Mucosa of descending colon (tissue), 3 donors: Measurements from ENCODE around the gene SIK3. TPM values are rescaled to one million over a fixed set of nuclear protein-coding genes. Genes with fewer than 3 reads are reported as not detected.
"Not testable (repeated sequence)": the region's sequence is repeated elsewhere in the genome, so short reads cannot be mapped to it uniquely, and the experiment has no call there.

ENCODE experiments used
- ATAC-seq: fragments of 200-7000 bp; cut with Tn5 transposase; one replicate; pipeline ENCODE4 v1.9.1; 2020; ENCODE audit warnings: mild to moderate bottlenecking, moderate library complexity
- DNase-seq, 3 donors: peaks; one replicate each; pipeline ENCODE4 v3.0.0-alpha.2; 2020
- H3K36me3 ChIP-seq: fragments of 200-600 bp; one replicate; pipeline ENCODE4 v1.8.0; 2021; ENCODE audit warnings: low read depth, mild to moderate bottlenecking
- H3K4me1 ChIP-seq: fragments of 200-600 bp; one replicate; pipeline ENCODE4 v1.8.0; 2021; ENCODE audit warnings: low read depth, mild to moderate bottlenecking
- H3K4me3 ChIP-seq: fragments of 200-600 bp; one replicate; pipeline ENCODE4 v1.8.0; 2021; ENCODE audit warnings: mild to moderate bottlenecking
- H3K9me3 ChIP-seq: fragments of 200-600 bp; one replicate; pipeline ENCODE4 v1.8.0; 2021; ENCODE audit warnings: mild to moderate bottlenecking
- intact Hi-C, 2 donors: fragments of 100-400 bp; cut with DNase I in 1 of 2; cut with micrococcal nuclease in 1 of 2; formaldehyde crosslinking; loops; one replicate each; pipeline versions ENCODE4 v1.11.0 to v1.11.1; 2022; cut with DNase I, micrococcal nuclease
- total RNA-seq, 3 donors: library from RNA; stranded (reverse); fragmentation: NEBNext Ultra II Directional in 2 of 3; extraction: Animal tissue kit (Norgen Biotek cat#: 25700) in 2 of 3; gene quantifications; one replicate each; pipeline versions ENCODE4 v1.2.1 to v1.2.4, GENCODE V29; 2021 to 2023
- TF ChIP-seq, protein P1 (sequence below): fragments of 200-600 bp; IDR thresholded peaks from one replicate; pipeline ENCODE4 v1.8.0; 2022; ENCODE audit warnings: antibody characterized with exemption, mild to moderate bottlenecking
- donor health status: DM: no; HTN: no; CAD: no; lungs with moderate emphysema.
- donor health status: DM: no; HTN: no; CAD: no.
- donor health status: DM: no; HTN: yes; CAD: no.

Gene SIK3
- total RNA-seq, 3 donors from 2014 or later = 28.1 to 55.6 (median 41.8) TPM

DNA sequence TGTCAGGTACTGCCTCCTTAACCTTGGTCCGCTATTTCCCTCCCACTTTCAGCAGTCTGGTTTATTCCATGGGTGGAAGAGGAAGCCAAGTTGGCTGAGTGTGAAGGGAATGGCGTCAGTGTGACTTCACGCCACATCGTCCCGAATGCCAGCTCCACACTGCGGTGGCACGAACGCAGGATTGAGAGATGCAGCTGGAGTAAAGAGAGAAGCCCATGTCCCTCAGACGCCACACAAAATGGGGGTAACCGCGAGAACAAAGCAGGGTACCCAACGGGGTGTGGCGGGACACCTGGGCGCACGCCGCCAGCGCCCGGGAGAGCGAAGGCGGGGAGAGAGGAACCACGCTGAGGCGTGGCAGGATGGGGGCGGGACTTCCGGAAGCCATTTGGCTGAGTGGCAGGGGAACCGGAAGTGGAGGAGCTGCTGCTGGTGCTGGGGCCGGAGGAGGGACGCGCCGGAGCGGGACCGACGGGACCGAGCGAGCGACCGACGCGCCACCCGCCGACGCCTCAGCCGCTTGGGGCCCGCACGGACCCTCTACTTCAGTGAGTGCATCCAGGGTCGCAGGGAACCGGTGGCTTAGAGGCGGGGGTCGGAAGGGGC, 45.7 kb upstream of the SIK3 start, which contains the start of gene PAFAH1B2:
PAFAH1B2 (plus strand) TSS at position 417 of the 606 bp plus-strand sequence. CDS start 8,161 bp downstream, outside the sequence.
- Histone ChIP-seq H3K9me3 (no peaks in the 10 kb centered on the region), H3K4me1 (peaks cover 20% of the 10 kb centered on the region), H3K4me3 (peak within 1 kb of the TSS; percentile 52), H3K36me3 (no peaks in the 10 kb centered on the region)
- intact Hi-C loops = no loop called here
- ATAC-seq (peak; percentile 98), DNase-seq (peak; percentile 96 to 98 (median 97))
- TF ChIP-seq, protein P1, sequence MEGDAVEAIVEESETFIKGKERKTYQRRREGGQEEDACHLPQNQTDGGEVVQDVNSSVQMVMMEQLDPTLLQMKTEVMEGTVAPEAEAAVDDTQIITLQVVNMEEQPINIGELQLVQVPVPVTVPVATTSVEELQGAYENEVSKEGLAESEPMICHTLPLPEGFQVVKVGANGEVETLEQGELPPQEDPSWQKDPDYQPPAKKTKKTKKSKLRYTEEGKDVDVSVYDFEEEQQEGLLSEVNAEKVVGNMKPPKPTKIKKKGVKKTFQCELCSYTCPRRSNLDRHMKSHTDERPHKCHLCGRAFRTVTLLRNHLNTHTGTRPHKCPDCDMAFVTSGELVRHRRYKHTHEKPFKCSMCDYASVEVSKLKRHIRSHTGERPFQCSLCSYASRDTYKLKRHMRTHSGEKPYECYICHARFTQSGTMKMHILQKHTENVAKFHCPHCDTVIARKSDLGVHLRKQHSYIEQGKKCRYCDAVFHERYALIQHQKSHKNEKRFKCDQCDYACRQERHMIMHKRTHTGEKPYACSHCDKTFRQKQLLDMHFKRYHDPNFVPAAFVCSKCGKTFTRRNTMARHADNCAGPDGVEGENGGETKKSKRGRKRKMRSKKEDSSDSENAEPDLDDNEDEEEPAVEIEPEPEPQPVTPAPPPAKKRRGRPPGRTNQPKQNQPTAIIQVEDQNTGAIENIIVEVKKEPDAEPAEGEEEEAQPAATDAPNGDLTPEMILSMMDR = no peak

DNA sequence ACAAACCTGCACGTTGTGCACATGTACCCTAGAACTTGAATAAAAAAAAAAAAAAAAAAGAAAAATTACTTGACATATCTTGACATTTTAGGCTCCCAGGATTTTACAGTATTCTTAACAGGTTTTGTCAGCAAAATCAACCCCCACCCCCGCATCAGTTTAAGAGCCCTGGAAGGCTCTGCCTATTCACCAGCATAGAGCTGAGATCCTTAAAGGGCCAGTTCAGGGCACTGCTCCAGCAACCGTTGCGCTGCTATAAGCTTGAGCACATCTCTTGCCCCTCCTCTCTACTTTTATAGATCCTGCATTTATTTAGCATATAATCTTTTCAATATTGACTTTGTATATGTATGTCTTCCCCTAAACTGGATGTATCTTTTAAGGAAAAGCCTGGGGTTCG, 45.2 kb upstream of the SIK3 start:
- peaks cover 20% of the 10 kb centered on the region for H3K4me1 ChIP-seq
- TF ChIP-seq, protein P1 = no peak
- no peaks in the 10 kb centered on the region for H3K36me3 ChIP-seq
- ATAC-seq (peak; percentile 60), DNase-seq (peak; percentile 62 to 77 (median 67))
- H3K4me3 ChIP-seq = no peak overlapping the region
- intact Hi-C loops = no loop called here
- no peaks in the 10 kb centered on the region for H3K9me3 ChIP-seq

DNA sequence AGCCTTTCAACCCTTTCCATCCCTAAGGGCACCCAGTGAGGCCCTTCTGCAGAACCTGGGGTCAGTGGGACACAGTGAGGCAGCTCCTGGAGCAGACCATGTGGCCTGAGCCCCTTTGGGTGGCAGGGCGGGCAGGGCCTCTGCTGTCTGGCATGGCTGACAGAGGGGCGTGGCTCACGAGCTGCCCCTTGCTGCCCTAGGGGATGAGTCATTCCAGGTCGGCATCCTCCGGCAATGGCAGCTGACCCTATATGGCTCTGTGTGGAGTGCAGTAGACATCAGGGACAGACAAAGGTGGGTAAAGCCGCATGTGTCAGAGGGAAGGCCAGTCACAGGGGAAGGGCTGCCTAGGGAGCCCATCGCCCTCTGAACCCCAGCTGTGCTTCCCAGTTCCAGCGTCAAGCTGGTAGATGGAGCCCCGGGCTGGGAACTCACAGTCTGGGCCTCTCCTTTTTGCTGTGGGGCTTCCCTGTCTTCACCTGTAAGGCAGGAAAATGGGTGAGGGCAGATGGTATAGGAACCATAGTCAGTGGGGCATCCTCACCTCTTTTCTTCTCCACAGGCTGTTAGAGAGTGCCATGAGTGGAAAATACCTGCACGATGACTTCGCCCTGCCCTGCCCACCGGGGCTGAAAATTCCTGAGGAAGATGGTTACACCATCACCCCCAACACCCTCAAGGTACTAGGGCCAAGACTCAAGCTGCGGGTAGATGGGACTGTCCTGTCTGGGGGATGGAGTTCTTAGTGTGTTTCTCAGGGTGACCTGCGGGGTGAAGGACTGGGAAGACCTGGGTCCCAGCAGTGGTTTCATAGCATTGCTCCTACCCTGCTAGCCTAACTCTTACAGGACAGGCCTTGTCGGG, 39.2 kb upstream of the SIK3 start:
- ATAC-seq = peak; percentile 51
- H3K4me1 ChIP-seq, H3K4me3 ChIP-seq, DNase-seq, intact Hi-C loops, H3K9me3 ChIP-seq, H3K36me3 ChIP-seq: not testable (repeated sequence)

DNA sequence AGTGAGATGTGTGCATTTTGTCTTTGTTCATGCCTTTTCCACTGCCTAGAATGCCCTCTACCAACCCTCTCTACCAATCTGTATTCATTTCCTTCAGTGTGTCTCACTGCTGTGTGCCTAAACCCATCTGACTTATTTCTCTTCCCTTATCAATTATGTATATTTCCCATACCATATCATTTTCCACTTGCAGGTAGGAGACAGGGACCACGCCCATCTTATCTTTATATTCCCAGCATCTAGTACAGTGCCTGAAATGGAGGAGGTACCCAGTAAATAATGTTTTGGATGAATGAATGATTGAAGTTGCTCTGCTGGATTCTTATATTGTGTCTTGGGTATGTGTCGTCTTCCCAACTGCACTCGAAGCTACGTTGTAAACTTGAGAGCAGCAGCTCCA, 36.8 kb upstream of the SIK3 start:
- not testable (repeated sequence) for ATAC-seq, H3K4me3 ChIP-seq, H3K9me3 ChIP-seq, H3K36me3 ChIP-seq, H3K4me1 ChIP-seq, DNase-seq
- intact Hi-C loops = loop anchor here in 1 of 2 donors (5.0 kb wide), 1 partner anchor 72 kb away; no protein-coding TSS in a partner anchor

DNA sequence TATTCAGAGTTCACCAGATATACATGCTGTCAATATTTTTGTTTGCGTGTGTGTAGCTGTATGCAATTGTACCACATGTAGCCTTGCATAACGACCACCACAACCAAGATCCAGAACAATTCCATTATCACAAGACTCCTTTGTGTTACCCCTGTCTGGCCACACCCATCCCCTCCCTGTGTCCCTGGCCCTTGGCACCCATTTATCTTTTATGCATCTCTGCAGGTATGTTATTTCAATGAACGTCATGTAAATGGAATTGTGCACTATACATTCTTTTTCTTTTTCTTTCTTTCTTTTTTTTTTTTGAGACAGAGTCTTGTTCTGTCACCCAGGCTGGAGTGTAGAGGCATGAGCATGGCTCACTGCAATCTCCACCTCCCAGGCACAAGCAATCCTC, 36.2 kb upstream of the SIK3 start:
- DNase-seq (no peak), ATAC-seq (no peak)
- TF ChIP-seq, protein P1 = no peak
- intact Hi-C loops = loop anchor here in 1 of 2 donors (5.0 kb wide), 1 partner anchor 73 kb away; no protein-coding TSS in a partner anchor
- no peak overlapping the region for H3K4me3 ChIP-seq
- H3K9me3 ChIP-seq = no peaks in the 10 kb centered on the region
- H3K36me3 ChIP-seq = no peaks in the 10 kb centered on the region
- no peaks in the 10 kb centered on the region for H3K4me1 ChIP-seq

DNA sequence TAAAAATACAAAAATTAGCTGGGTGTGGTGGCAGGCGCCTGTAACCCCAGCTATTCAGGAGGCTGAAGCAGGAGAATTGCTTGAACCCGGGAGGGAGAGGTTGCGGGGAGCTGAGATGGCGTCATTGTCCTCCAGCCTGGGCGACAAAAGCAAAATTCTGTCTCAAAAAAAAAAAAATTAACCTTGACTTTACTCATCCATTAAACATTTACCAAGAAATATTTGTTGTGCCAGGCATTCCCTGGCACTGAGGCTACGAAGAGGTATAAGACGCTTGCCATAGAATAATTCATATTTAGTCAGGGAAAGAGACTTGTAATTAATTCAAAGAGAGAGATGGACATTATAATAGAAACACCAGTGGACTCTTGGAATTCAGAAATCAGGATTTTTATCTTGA, 32.7 kb upstream of the SIK3 start:
- Histone ChIP-seq H3K9me3 (no peaks in the 10 kb centered on the region), H3K36me3 (no peaks in the 10 kb centered on the region), H3K4me3 (no peak overlapping the region), H3K4me1 (no peaks in the 10 kb centered on the region)
- DNase-seq (no peak), ATAC-seq (no peak)
- TF ChIP-seq, protein P1 = no peak
- intact Hi-C loops = loop anchor here in 1 of 2 donors (5.0 kb wide), 1 partner anchor 76 kb away; no protein-coding TSS in a partner anchor

DNA sequence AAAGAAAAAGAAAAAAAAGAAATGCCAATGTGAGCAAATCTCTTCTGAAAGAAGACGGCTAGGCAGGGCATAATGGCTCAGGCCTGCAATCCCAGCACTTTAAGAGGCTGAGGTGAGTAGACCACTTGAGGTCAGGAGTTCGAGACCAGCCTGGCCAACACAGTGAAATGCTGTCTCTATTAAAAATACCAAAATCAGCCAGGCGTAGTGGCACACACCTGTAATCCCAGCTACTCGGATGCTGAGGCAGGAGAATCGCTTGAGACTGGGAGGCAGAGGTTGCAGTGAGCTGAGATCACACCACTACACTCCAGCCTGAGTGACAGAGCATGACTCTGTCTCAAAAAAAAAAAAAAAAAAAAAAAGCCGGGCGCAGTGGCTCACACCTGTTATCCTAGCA, 32.2 kb upstream of the SIK3 start:
- not testable (repeated sequence) for H3K9me3 ChIP-seq, H3K36me3 ChIP-seq, ATAC-seq, H3K4me1 ChIP-seq, H3K4me3 ChIP-seq, DNase-seq
- intact Hi-C loops = loop anchor here in 1 of 2 donors (5.0 kb wide), 1 partner anchor 77 kb away; no protein-coding TSS in a partner anchor
